IPS-NIHi7 (cell line): Measurements from ENCODE around the gene GGPS1.
A peak's percentile ranks its signal among the peaks of the same experiment; 100 is the strongest.
"Not testable (repeated sequence)": the region's sequence is repeated elsewhere in the genome, so short reads cannot be mapped to it uniquely, and the experiment has no call there.

Experiments used
- DNase-seq: peaks from one replicate; pipeline ENCODE4 v3.0.0; 2012; ENCODE audit warnings: mixed read lengths; ENCODE audit errors: extremely low spot score

The GGPS1 gene

GRCh38 chr1:235304549-235305451 lies 23.6 kb upstream of the GGPS1 start:
- no peak for DNase-seq

DNA sequence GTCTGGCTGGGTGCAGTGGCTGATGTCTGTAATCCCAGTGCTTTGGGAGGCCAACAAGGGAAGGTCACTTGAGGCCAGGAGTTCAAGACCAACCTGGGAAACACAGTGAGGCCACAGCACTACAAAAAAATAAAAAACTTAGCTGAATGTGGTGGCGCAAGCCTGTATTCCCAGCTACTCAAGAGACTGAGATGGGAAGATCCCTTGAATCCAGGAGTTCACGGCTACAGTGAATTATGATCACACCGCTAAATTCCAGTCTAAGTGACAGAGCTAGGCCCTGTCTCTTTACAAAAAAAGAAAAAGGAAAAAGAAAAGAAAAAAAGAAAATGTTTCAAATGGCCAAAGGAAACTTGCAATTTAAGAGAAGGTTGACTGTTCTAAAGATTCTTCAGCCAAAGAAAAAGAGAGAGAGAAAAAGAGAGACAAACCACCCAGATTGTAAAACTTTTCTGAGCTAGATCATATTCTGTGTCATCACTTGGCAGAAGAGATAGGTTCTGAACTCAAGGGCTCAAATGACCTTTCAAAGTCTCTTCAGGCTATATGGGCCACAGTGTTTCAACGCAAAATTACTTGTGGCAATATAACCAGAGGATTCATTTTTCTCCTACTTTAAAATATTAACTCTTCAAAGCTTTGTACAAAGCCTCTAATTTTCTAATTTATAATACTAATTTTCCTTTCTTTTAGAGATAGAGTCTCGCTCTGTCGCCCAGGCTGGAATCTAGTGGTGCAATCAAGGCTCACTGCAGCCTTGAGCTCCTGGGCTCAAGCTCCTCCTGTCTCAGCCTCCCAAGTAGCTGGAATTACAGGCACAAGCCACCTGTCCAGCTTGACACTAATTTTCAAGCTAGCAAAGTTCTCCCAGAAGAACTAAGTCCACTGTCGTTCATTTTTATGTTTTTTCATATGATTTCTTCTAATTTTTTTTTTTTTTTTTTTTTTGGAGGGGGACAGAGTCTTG lies 20.9 kb upstream of the GGPS1 start:
- DNase-seq: no peak

GRCh38 chr1:235309206-235309605 lies 19.2 kb upstream of the GGPS1 start:
- DNase-seq: not testable (repeated sequence)

DNA sequence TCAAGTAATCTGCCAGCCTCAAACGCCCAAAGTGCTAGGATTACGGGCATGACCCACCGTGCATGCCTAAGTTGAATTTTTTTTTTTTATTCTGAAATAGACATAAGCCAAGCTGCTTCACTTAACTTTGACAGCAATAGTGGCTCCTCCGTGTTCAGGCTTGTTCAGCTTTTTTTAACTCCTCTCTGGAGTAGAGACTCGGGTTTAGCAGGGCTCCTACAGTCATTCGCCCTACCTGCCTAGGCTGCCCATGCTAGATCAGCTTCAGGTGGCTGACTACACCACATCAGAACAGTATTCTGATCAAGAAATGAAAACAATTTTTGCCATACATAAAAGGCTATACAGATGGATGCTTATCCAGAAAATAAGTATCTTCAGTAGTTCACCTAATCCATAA lies 15.1 kb upstream of the GGPS1 start:
- no peak for DNase-seq

GRCh38 chr1:235313931-235314678 lies 14.3 kb upstream of the GGPS1 start:
- no peak for DNase-seq

GRCh38 chr1:235315173-235315572 lies 13.2 kb upstream of the GGPS1 start:
- DNase-seq: no peak

GRCh38 chr1:235315735-235316134 lies 12.6 kb upstream of the GGPS1 start:
- DNase-seq: no peak

DNA sequence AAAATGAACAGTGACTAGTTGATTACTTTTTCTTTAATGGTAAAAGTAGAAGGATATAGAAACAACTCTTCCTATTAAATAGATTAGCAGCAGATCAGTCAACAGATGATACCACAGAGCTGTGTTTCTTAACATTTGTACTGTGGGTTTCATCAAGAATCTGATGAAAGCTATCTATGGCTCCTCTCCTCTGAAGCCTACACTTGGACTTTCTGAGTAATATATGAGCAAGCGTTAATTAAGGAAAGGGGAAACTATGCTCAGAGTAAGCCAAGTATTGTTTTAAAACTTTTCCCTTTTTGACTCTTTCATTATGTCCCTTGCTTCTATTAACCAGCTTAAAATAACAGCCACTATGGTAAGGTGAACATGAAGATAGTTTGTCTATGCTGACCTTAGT lies 11.2 kb upstream of the GGPS1 start:
- DNase-seq: no peak

DNA sequence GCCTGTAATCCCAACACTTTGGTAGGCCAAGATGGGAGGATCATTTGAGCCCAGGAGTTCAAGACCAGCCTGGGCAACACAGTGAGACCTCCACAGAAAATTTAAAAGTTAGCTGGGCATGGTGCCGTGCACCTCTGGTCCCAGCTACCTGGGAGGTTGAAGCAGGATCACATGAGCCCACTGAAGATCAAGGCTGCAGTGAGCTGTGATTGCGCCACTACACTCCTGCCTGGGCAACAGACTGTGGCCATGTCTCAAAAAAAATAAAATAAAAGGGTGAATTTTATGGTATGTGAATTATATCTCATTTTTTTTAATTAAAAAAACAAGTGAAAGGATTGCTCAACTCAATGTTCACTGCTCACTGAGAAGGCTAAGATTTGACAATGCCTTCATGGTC lies 9.1 kb upstream of the GGPS1 start:
- DNase-seq: no peak

DNA sequence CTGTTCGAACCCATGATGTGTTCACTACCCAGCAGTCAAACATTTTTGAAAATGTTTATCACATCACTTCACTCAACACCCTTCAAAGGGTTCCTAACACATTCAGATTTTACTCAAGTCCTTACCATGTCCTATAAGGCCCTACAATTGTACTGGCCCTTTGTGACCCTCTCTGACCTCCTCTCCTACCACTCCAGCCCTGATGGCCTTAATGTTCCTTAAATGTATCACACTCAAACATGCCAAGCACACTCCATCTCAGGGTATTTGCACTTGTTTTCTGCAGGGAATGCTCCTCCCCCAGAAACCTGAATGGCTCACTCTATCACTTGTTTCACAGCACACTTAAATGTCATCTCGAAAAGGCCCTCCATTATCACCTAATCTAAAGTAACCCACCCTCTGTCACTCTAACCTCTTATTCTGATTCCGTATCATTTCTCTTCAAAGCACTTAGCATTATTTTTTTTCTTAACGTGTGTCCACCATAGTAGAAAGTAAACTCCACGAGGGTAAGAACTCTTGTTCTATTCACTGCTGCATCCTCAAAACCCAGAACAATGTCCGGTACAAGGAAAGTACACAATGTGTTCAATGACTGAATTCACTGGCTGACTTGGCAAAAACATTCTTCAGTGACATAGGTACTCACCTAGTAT lies 7.7 kb upstream of the GGPS1 start:
- DNase-seq: no peak

GRCh38 chr1:235324296-235324695 lies 4.1 kb upstream of the GGPS1 start:
- no peak for DNase-seq

DNA sequence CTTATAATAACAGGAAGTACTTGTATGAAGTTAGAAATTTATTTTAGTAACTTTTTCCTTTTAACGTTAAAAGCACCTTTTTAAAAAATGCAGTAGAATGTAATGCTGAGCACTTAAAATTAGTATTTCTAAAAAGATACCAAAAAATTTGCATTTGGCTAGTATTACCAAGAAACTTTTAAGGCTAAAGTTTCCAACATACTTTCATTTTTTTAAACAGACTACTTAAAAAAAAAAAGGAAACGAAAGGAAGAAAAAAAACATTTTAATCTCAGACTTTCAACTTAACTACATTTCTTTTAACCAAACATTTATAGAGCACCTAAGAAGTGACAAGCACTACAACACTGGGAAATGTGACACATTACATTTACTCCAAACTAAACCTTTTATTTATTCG lies 3.2 kb upstream of the GGPS1 start:
- no peak for DNase-seq

DNA sequence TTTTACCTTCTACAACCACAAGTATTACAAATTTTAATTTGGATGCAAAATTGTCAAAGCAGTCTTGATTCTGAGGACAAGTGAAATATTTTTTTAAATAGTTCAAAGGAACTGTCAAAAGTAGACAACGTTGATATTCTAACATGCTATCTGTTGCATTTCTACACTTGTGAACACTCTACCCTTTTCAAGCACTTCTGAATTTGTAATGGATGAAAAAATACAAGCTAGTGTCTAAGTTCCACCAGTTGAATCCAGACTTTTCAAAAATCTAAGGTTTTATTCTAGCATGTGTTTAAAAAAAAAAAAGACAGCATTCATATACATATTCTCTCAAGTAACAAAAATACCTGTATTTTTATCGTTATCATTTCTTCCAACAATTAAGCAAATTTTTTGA lies 2.5 kb upstream of the GGPS1 start:
- DNase-seq: no peak

- peak; percentile 20 for DNase-seq
These were observed 1.4 kb upstream of the GGPS1 start for GRCh38 chr1:235326719-235327558.

GRCh38 chr1:235327559-235328270 lies 655 bp upstream of the GGPS1 start, which contains the start of gene ARID4B:
Gene ARID4B, minus strand, starts transcription at chr1:235328179. Its CDS starts 1,260 bp downstream, at chr1:235326919.
- peak; percentile 90 for DNase-seq

- DNase-seq: no peak
These were observed 951 bp downstream of the GGPS1 start for GRCh38 chr1:235329139-235329902.

DNA sequence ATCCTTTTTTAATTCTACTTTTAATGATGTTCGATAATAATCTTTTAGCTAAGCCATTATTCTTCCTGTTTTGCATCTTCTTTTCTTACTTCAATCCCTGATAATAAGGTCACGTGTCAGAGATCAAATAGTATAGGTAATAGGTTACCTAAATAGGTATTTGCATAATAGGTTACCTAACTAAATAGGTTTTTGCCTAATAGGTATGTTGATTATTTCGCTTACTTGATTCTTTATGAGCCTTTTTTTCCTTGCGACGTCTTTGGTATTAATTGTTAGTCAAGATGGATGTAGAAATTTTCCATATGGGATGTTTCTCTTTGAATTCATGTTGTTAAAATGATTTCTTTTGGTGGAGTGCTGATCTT lies 2.5 kb downstream of the GGPS1 start:
- DNase-seq: no peak

DNA sequence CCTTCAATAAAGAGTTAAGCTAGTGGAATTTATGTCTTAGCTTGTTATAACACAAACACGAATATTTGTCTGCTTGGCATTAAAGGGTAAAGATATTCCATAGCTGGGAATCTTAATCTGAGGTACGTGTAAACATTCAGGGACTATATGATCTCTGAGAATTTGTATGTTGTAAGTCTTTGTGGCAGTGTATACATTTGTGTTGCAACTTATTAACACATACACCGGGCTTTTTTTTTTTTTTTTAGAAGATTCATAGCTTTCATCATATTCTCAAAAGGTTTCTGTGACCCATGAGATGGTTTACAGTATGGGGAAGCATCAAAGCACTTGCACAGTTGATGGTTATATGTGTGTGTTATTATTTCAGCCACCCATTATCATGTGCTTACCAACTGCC lies 3.0 kb downstream of the GGPS1 start:
- no peak for DNase-seq

DNA sequence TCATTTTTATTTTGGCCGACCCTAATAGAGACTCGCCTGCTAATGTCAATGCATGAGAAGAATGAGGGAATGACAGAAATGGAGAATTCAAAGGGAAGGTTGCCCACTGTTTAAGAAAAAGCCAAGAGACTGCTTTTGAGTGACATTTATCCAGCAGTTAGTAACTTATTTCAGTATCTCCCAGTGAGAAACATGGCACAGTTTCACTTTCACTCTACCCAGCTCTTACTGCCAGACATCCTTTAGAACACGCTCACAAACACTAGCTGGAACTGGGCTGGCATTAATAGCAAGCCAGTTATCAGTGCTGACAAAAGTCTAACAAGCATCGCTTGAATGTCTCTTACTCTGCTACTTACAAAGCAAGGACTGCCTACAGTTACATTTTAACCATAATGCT lies 8.5 kb downstream of the GGPS1 start:
- no peak for DNase-seq
